MCF 10A (cell line): ENCODE results near the gene LAT. TPM values are rescaled to one million over a fixed set of nuclear protein-coding genes. Genes with fewer than 3 reads are reported as not detected.

ENCODE experiments used
- BruUV-seq: library from RNA; stranded (reverse); fragments of 400-500 nt; replicated peaks from 2 replicates; lab custom pipeline; 2021; lab: Mats Ljungman, UMichigan
- CTCF ChIA-PET: fragments of 300-600 bp; sonication (Branson Sonifier 250); formaldehyde crosslinking; extraction: SDS; loops from one replicate; lab custom pipeline; 2021; ENCODE audit warnings: antibody characterized with exemption, inconsistent platforms; lab: Yijun Ruan, JAX
- POLR2A ChIA-PET: fragments of 300-600, 350-650 bp; sonication (Branson Sonifier 250); formaldehyde crosslinking; extraction: SDS; loops from one replicate; lab custom pipeline; 2020; ENCODE audit warnings: antibody characterized with exemption, inconsistent platforms; lab: Yijun Ruan, JAX
- DNase-seq: peaks from one replicate; pipeline ENCODE4 v3.0.0-alpha.2; 2018; ENCODE audit not compliant: unreplicated experiment
- H3K27ac Mint-ChIP-seq: one replicate; pipeline ENCODE4 v1.8.0; 2022; ENCODE audit warnings: mild to moderate bottlenecking, low read depth, mixed read lengths; ENCODE audit not compliant: unreplicated experiment
- H3K27me3 Mint-ChIP-seq: one replicate; pipeline ENCODE4 v1.8.0; 2022; ENCODE audit warnings: mixed read lengths; ENCODE audit not compliant: insufficient read depth, unreplicated experiment
- H3K36me3 Mint-ChIP-seq: one replicate; pipeline ENCODE4 v1.8.0; 2022; ENCODE audit warnings: mild to moderate bottlenecking, moderate library complexity, mixed read lengths; ENCODE audit not compliant: insufficient read depth, unreplicated experiment
- H3K4me1 Mint-ChIP-seq: one replicate; pipeline ENCODE4 v1.8.0; 2022; ENCODE audit warnings: mixed read lengths; ENCODE audit not compliant: insufficient read depth, unreplicated experiment
- H3K4me3 Mint-ChIP-seq: one replicate; pipeline ENCODE4 v1.8.0; 2022; ENCODE audit warnings: mild to moderate bottlenecking, moderate library complexity, mixed read lengths; ENCODE audit not compliant: unreplicated experiment
- H3K9me3 Mint-ChIP-seq: one replicate; pipeline ENCODE4 v1.8.0; 2022; ENCODE audit warnings: mixed read lengths; ENCODE audit not compliant: unreplicated experiment
- CTCF ChIP-seq: fragments of 200-600 bp; IDR thresholded peaks from one replicate; pipeline ENCODE4 v1.8.0; 2022; ENCODE audit warnings: antibody characterized with exemption, mild to moderate bottlenecking; ENCODE audit not compliant: unreplicated experiment
- intact Hi-C: fragments of 100-400 bp; cut with micrococcal nuclease; formaldehyde crosslinking; loops from 2 replicates; pipeline ENCODE4 v1.14.1; 2022
- total RNA-seq: library from RNA; stranded (reverse); gene quantifications from 2 replicates; pipeline ENCODE4 v1.2.3, GENCODE V29; 2022

LAT gene
- total RNA-seq, 1 experiment from 2014 or later = 4.4 TPM

- H3K27me3 Mint-ChIP-seq = no peaks in the 10 kb centered on the region
- no peak for DNase-seq
- H3K36me3 Mint-ChIP-seq = peaks cover 25% of the 10 kb centered on the region
- TF ChIP-seq CTCF = no peak
- no peaks in the 10 kb centered on the region for H3K4me1 Mint-ChIP-seq
- ChIA-PET POLR2A (interaction anchor here (1.2 kb wide), 1 partner anchor 10 kb away, joined by 3 read pairs; no protein-coding TSS in a partner anchor), CTCF (interaction anchor here (0.6 kb wide), 1 partner anchor 10 kb away, joined by 3 read pairs; no protein-coding TSS in a partner anchor)
- peaks cover 11% of the 10 kb centered on the region for H3K9me3 Mint-ChIP-seq
- no peak overlapping the region for H3K27ac Mint-ChIP-seq
- BruUV-seq = no TSS peak
- intact Hi-C loops = no loop called here
- H3K4me3 Mint-ChIP-seq = no peak overlapping the region
These were observed 1.2 kb upstream of the LAT start for GRCh38 chr16:28983644-28984043.

GRCh38 chr16:28984091-28984490, 761 bp upstream of the LAT start:
- Mint-ChIP-seq H3K27me3 (no peaks in the 10 kb centered on the region), H3K36me3 (peaks cover 25% of the 10 kb centered on the region), H3K9me3 (peaks cover 11% of the 10 kb centered on the region), H3K4me3 (no peak overlapping the region), H3K27ac (no peak overlapping the region), H3K4me1 (no peaks in the 10 kb centered on the region)
- no peak for TF ChIP-seq CTCF
- BruUV-seq = TSS peak; percentile 57
- ChIA-PET CTCF (no interaction called here), POLR2A (interaction anchor here (0.5 to 1.2 kb wide), 2 partner anchors 9 to 143 kb away, joined by 3 read pairs; no protein-coding TSS in a partner anchor)
- DNase-seq = no peak
- intact Hi-C loops = no loop called here

- Mint-ChIP-seq H3K4me1 (no peaks in the 10 kb centered on the region), H3K27ac (no peak overlapping the region), H3K27me3 (no peaks in the 10 kb centered on the region), H3K4me3 (no peak overlapping the region), H3K9me3 (peaks cover 11% of the 10 kb centered on the region), H3K36me3 (peaks cover 15% of the 10 kb centered on the region)
- CTCF ChIA-PET = interaction anchor here (0.5 to 1.6 kb wide), 2 partner anchors 8 to 12 kb away, joined by 3 to 10 read pairs; no protein-coding TSS in a partner anchor
- no peak for DNase-seq
- BruUV-seq = no TSS peak
- no peak for TF ChIP-seq CTCF
- POLR2A ChIA-PET = no interaction called here
- intact Hi-C loops = no loop called here
These were observed 574 bp downstream of the LAT start for GRCh38 chr16:28985211-28986041.

- no peaks in the 10 kb centered on the region for H3K27me3 Mint-ChIP-seq
- intact Hi-C loops = no loop called here
These were observed 1.2 kb downstream of the LAT start for GRCh38 chr16:28986046-28986445.

More at GRCh38 chr16:28986046-28986445, 1.2 kb downstream of the LAT start:
- Mint-ChIP-seq H3K4me1 (no peaks in the 10 kb centered on the region), H3K36me3 (peaks cover 13% of the 10 kb centered on the region), H3K27ac (no peak overlapping the region), H3K9me3 (peaks cover 11% of the 10 kb centered on the region), H3K4me3 (no peak overlapping the region)
- TF ChIP-seq CTCF = no peak
- no TSS peak for BruUV-seq
- ChIA-PET POLR2A (no interaction called here), CTCF (interaction anchor here (1.6 kb wide), 1 partner anchor 8 kb away, joined by 10 read pairs; no protein-coding TSS in a partner anchor)
- DNase-seq = no peak
